Activated CD4-positive, alpha-beta memory T cell treated with anti-CD3 and anti-CD28 coated beads for 36 hours (primary cell): Measurements from ENCODE around the gene MAP3K3. TPM values are rescaled to one million over a fixed set of nuclear protein-coding genes. Genes with fewer than 3 reads are reported as not detected.
"Not testable (repeated sequence)": the region's sequence is repeated elsewhere in the genome, so short reads cannot be mapped to it uniquely, and the experiment has no call there.

ENCODE experiments used
- CTCF ChIA-PET: fragments of 350-600 bp; sonication (Branson Sonifier 250); formaldehyde crosslinking; loops from one replicate; lab custom pipeline; 2021; ENCODE audit warnings: antibody characterized with exemption, inconsistent platforms; lab: Charles Lee
- POLR2A ChIA-PET: fragments of 350-600 bp; sonication (Branson Sonifier 250); formaldehyde crosslinking; loops from one replicate; lab custom pipeline; 2021; ENCODE audit warnings: antibody characterized with exemption; lab: Charles Lee
- DNase-seq: peaks from one replicate; pipeline ENCODE4 v3.0.0-alpha.2; 2020
- H3K27ac Mint-ChIP-seq: one replicate; pipeline ENCODE4 v1.8.0; 2021; ENCODE audit warnings: mixed read lengths
- H3K27me3 Mint-ChIP-seq: one replicate; pipeline ENCODE4 v1.8.0; 2021; ENCODE audit warnings: mixed read lengths
- H3K36me3 Mint-ChIP-seq: one replicate; pipeline ENCODE4 v1.8.0; 2021; ENCODE audit warnings: mixed read lengths
- H3K4me1 Mint-ChIP-seq: one replicate; pipeline ENCODE4 v1.8.0; 2021; ENCODE audit warnings: low read depth, mixed read lengths
- H3K4me3 Mint-ChIP-seq: one replicate; pipeline ENCODE4 v1.8.0; 2021; ENCODE audit warnings: mild to moderate bottlenecking, mixed read lengths
- H3K9me3 Mint-ChIP-seq: one replicate; pipeline ENCODE4 v1.8.0; 2021; ENCODE audit warnings: mixed read lengths
- intact Hi-C: fragments of 100-400 bp; cut with micrococcal nuclease; formaldehyde crosslinking; loops from one replicate; pipeline ENCODE4 v1.15.1; 2023
- total RNA-seq, 2 experiments: library from RNA; stranded (reverse); gene quantifications; one replicate each; pipeline ENCODE4 v1.2.3, GENCODE V29; 2021

MAP3K3 gene
- total RNA-seq, 2 experiments from 2014 or later, result 32.8 to 34.0 TPM

DNA sequence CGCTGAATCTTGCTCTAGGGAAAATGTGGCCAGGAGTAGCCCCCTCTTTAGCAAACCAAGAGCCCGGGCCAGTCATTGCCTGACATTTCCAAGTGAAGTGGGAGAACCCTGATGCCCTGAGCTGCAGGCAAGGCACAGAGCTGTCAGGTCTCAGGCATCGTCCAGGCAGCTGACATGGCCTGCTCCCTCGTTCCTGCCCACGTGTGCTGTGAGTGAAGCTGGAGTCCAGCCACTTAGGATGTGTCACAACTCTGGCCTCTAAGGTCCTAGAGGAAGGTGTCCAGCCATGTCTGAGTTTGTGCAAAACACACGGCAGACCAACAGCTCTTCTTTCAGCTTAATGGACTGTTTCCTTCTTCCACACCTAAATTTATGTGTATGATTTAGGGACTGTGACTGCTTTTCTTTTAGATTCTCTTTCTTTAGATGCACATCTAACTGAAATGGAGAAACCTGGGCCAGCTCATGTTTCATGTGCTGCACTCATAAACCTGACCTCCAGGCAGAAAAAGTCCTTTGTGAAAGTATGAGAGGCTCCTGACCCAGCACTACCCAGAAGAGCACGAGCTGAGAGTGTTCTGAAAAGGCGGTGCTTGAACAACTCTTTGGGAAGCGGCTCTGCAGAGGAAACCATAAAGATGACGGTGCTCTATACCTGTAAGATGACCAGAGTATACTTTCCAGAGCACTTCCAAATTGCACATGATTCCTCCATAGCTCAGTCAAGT lies 92.5 kb downstream of the MAP3K3 start:
- peaks cover 8% of the 10 kb centered on the region for H3K4me1 Mint-ChIP-seq
- no peak overlapping the region for H3K27ac Mint-ChIP-seq
- ChIA-PET POLR2A (no interaction called here), CTCF (interaction anchor here (0.9 to 3.0 kb wide), 2 partner anchors 13 to 103 kb away, joined by 5 to 11 read pairs; no protein-coding TSS in a partner anchor)
- intact Hi-C loops, result no loop called here
- no peaks in the 10 kb centered on the region for H3K27me3 Mint-ChIP-seq
- peaks cover 20% of the 10 kb centered on the region for H3K36me3 Mint-ChIP-seq
- no peak for DNase-seq
- H3K9me3 Mint-ChIP-seq, result no peaks in the 10 kb centered on the region
- H3K4me3 Mint-ChIP-seq, result no peak overlapping the region

DNA sequence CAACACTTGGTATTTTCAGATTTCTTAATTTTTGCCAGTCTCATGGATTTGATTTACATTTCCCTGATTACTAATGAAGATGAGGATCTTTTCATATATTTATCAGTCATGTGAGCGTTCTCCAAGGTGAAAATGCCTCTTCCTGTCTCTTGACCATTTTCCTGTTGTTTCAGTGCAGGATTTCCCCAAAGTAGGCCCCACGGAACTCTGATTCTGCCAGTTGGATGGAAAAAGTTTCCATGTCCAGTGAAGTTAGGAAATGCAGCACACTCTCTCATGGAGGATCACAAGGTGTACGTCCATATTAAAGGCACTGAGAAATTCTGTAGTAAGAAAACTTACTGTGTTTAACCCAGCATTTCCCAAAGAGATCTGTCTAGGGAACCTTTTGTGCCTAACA lies 94.2 kb downstream of the MAP3K3 start:
- Mint-ChIP-seq H3K27ac (no peak overlapping the region), H3K4me1 (no peaks in the 10 kb centered on the region), H3K27me3 (no peaks in the 10 kb centered on the region), H3K4me3 (no peak overlapping the region), H3K9me3 (no peaks in the 10 kb centered on the region), H3K36me3 (peaks cover 12% of the 10 kb centered on the region)
- intact Hi-C loops, result no loop called here
- ChIA-PET CTCF (interaction anchor here (0.7 kb wide), 1 partner anchor 278 kb away, joined by 3 read pairs; no protein-coding TSS in a partner anchor), POLR2A (no interaction called here)
- DNase-seq, result no peak

DNA sequence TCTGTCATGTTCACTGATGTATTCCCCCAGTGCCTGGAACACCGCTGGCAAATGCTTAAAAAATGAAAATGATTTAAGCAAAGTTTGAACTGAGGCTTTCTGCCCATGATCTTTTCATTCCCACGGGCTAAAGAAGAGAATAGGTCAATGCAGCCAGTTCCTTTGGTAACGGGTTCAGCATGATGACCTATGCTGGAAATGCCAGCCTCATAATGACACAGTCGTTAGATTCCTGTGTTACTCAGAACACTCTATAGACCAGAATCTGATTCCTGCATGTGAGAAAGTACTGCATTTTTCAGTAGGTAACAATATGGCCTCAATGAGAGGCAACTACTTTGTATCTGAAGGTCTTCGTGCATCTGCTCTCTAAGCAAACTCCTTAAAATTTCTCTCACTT lies 96.8 kb downstream of the MAP3K3 start:
- no peaks in the 10 kb centered on the region for H3K4me1 Mint-ChIP-seq
- H3K4me3 Mint-ChIP-seq, result no peak overlapping the region
- H3K27ac Mint-ChIP-seq, result no peak overlapping the region
- intact Hi-C loops, result no loop called here
- H3K36me3 Mint-ChIP-seq, result peaks cover 9% of the 10 kb centered on the region
- ChIA-PET CTCF (no interaction called here), POLR2A (interaction anchor here (0.6 kb wide), 1 partner anchor 20 kb away, joined by 6 read pairs; no protein-coding TSS in a partner anchor)
- H3K9me3 Mint-ChIP-seq, result no peaks in the 10 kb centered on the region
- DNase-seq, result no peak
- no peaks in the 10 kb centered on the region for H3K27me3 Mint-ChIP-seq

DNA sequence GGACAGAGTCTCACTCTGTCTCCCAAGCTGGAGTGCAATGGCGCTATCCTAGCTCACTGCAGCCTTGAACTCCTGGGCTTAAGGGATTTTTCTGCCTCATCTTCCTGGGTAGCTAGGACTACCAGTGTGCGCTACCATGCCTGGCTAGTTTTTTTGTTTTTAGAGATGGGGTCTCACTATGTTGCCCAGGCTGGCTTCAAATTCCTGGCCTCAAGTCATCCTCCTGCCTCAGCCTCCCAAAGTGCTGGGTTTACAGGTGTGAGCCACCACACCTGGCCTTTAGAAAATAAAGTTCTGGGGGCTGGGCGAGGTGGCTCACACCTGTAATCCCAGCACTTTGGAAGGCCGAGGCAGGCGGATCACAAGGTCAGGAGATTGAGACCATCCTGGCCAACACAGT lies 98.0 kb downstream of the MAP3K3 start:
- H3K4me3 Mint-ChIP-seq, H3K4me1 Mint-ChIP-seq, H3K27me3 Mint-ChIP-seq, H3K9me3 Mint-ChIP-seq, intact Hi-C loops, H3K36me3 Mint-ChIP-seq, DNase-seq, H3K27ac Mint-ChIP-seq: not testable (repeated sequence)
- POLR2A ChIA-PET, result interaction anchor here (0.6 to 1.2 kb wide), 2 partner anchors 15 to 60 kb away, joined by 3 read pairs; no protein-coding TSS in a partner anchor
- CTCF ChIA-PET, result interaction anchor here (0.6 kb wide), 1 partner anchor 18 kb away, joined by 3 read pairs; no protein-coding TSS in a partner anchor

DNA sequence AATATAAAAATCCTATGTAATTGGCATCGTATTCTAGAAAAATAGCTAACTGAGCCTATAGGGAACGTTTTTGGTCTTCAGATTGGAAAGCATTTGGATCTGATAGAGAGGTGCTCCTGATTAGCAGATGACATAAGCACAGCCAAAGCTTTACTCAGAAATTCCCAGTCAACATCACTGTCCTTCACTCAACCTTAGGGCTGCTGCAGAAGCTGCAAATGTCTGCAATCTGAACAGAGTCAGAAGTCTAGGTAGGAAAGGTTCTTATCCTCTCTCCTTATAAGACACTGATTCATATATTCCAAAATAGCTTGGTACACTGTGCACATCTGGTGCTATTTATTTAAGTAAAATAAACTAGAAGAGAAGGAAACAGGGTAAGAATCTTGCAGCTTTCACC lies 100.2 kb downstream of the MAP3K3 start:
- Mint-ChIP-seq H3K27me3 (no peaks in the 10 kb centered on the region), H3K36me3 (peaks cover 20% of the 10 kb centered on the region), H3K4me3 (no peak overlapping the region), H3K4me1 (peaks cover 2% of the 10 kb centered on the region), H3K27ac (no peak overlapping the region), H3K9me3 (no peaks in the 10 kb centered on the region)
- intact Hi-C loops, result no loop called here
- ChIA-PET CTCF (interaction anchor here (1.2 to 1.3 kb wide), 2 partner anchors 12 to 25 kb away, joined by 3 to 4 read pairs; no protein-coding TSS in a partner anchor), POLR2A (no interaction called here)
- DNase-seq, result no peak

DNA sequence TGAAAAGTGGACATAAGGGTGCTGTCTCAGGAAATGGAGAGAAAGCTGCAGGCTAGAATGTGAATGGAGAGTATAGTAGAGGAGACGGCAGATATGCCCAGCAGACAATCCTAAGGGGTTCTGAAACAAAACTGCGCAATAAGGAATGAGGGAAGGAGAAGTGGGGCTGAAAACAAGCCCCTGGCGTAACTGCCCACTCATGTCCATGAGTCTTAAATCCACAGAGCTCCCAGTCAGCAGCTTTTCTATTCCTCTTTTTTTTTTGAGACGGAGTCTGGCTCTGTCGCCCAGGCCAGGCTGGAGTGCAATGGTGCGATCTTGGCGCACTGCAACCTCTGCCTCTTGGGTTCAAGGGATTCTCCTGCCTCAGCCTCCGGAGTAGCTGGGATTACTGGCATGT lies 113.5 kb downstream of the MAP3K3 start:
- Mint-ChIP-seq H3K27me3 (no peaks in the 10 kb centered on the region), H3K4me1 (peaks cover 21% of the 10 kb centered on the region), H3K27ac (no peak overlapping the region), H3K4me3 (no peak overlapping the region), H3K9me3 (no peaks in the 10 kb centered on the region), H3K36me3 (peaks cover 3% of the 10 kb centered on the region)
- ChIA-PET CTCF (interaction anchor here (0.8 kb wide), 1 partner anchor 26 kb away, joined by 6 read pairs; no protein-coding TSS in a partner anchor), POLR2A (no interaction called here)
- intact Hi-C loops, result no loop called here
- no peak for DNase-seq

DNA sequence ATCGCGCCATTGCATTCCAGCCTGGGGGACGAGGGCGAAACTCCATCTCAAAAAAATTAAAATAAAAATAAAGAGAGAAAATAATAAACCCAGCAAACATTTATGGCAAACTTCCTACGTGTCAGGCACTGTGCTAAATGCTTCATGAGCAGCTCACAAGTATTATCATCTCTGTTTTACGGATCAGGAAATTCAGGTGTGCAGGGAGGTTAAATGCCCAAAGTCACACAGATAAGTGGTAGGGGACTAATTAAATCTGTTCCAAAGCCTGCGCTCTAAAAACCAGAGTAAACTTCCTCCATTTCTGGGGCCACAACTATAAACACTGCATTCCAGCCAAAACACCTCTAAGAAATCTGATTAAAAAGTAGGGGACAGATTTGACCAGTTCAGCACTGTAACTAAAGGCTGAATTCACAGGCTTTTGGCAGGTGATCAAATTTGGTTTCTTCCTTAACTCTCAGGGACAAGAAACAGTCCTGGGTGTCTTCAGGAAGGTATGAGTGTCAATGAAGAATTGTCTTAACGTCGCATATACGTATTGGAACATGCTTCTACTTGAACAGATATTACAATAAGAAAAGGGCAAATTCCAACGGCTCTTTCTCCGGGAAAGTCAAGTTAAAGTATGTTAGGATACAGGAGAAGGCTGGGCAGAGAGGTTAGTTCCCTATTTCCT lies 118.4 kb downstream of the MAP3K3 start:
- POLR2A ChIA-PET, result interaction anchor here (0.7 to 1.6 kb wide), 7 partner anchors 12 to 46 kb away, joined by 3 to 8 read pairs (median 3); partner anchors contain the start of genes CCDC47 and DDX42
- intact Hi-C loops, result loop anchor here (1.0 to 10.0 kb wide), 5 partner anchors 33 to 284 kb away; partner anchors contain the start of genes CCDC47, FTSJ3, ICAM2 and MAP3K3
- Mint-ChIP-seq H3K4me3 (peak overlapping the region; percentile 91), H3K9me3 (no peaks in the 10 kb centered on the region), H3K27ac (peak overlapping the region; percentile 98), H3K27me3 (no peaks in the 10 kb centered on the region), H3K4me1 (peaks cover 23% of the 10 kb centered on the region), H3K36me3 (peaks cover 6% of the 10 kb centered on the region)
- CTCF ChIA-PET, result no interaction called here
- no peak for DNase-seq

DNA sequence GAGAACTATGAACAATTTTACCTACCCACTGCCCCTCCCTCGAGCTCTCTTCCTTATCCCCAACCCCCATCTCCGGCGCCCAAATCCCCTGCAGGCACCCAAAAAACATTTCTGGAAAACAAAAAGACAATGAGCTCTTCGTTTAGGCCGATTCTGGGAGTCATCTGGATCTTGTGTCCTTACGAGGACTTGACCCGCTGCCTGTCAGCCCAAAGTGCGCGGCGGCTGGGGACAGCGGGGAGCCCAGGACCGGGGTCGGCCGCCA lies 118.9 kb downstream of the MAP3K3 start:
- Mint-ChIP-seq H3K36me3 (peaks cover 11% of the 10 kb centered on the region), H3K4me1 (peaks cover 23% of the 10 kb centered on the region), H3K27me3 (no peaks in the 10 kb centered on the region), H3K4me3 (peak overlapping the region; percentile 91), H3K9me3 (no peaks in the 10 kb centered on the region), H3K27ac (peak overlapping the region; percentile 98)
- intact Hi-C loops, result loop anchor here (1.0 to 10.0 kb wide), 5 partner anchors 32 to 284 kb away; partner anchors contain the start of genes CCDC47, FTSJ3, ICAM2 and MAP3K3
- no peak for DNase-seq
- POLR2A ChIA-PET, result interaction anchor here (0.7 to 1.6 kb wide), 7 partner anchors 11 to 46 kb away, joined by 3 to 8 read pairs (median 3); partner anchors contain the start of genes CCDC47 and DDX42
- CTCF ChIA-PET, result no interaction called here

DNA sequence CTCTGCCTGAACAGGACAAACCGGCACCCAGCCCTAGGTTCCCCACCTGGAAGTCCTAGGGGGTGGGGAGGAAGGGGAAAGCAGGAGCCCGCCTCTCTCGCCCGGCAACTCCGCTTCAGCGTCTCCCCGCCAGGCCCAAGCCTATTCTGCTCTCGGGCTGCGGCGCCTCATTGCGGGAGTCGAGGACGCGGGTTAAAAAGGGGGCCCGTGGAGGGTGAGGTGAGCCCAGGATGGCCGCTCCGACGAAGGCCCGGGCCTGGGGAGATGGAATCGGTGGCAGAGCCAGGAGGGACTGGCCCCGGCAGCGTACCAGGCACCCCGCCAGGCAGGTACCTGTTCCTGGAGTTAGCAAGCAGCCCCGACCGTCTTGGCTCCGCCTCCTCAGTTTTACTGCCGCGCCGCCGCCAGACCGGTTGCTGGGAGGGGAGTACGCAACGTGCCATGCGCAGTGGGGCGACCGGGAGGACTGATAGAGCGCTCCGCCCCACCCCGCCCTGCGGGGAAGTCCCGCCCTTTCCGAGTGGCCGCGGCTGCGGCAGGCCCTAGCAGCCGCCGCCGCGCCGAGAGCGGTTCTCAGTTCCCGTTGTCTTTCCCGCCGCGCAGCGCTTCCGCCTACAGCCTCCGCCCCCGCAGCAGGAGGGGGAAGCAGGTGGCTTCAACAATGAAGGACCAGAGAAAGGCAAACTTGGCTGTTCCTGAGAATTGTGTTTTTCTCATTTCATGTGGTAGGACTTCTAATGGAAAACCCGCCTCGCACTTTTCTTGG lies 119.4 kb downstream of the MAP3K3 start, which contains the start of gene STRADA:
Gene STRADA (minus strand): TSS at position 392 of the 766 bp plus-strand sequence. CDS start 13,430 bp downstream, outside the sequence.
- peaks cover 23% of the 10 kb centered on the region for H3K4me1 Mint-ChIP-seq
- H3K27me3 Mint-ChIP-seq, result no peaks in the 10 kb centered on the region
- peak; percentile 100 for DNase-seq
- POLR2A ChIA-PET, result interaction anchor here (0.9 to 2.1 kb wide), 18 partner anchors 9 to 130 kb away, joined by 3 to 34 read pairs (median 5); partner anchors contain the start of genes CCDC47, DDX42, LIMD2 and MAP3K3
- peaks cover 13% of the 10 kb centered on the region for H3K36me3 Mint-ChIP-seq
- CTCF ChIA-PET, result interaction anchor here (0.8 to 1.5 kb wide), 7 partner anchors 32 to 120 kb away, joined by 3 to 9 read pairs (median 3); partner anchors contain the start of genes CCDC47, DDX42 and MAP3K3
- H3K27ac Mint-ChIP-seq, result peak within 1 kb of the TSS; percentile 98
- intact Hi-C loops, result loop anchor here (1.0 to 10.0 kb wide), 6 partner anchors 32 to 283 kb away; partner anchors contain the start of genes CCDC47, FTSJ3, ICAM2 and MAP3K3
- peak within 1 kb of the TSS; percentile 91 for H3K4me3 Mint-ChIP-seq
- no peaks in the 10 kb centered on the region for H3K9me3 Mint-ChIP-seq
